GM21423 (cell line): ENCODE data around the gene GPR55.

Experiments
- ATAC-seq: cut with Tn5 transposase; IDR thresholded peaks from one replicate; pipeline ENCODE4 v1.9.1; 2021; ENCODE audit warnings: mild to moderate bottlenecking, moderate library complexity; ENCODE audit not compliant: unreplicated experiment

Gene GPR55

DNA sequence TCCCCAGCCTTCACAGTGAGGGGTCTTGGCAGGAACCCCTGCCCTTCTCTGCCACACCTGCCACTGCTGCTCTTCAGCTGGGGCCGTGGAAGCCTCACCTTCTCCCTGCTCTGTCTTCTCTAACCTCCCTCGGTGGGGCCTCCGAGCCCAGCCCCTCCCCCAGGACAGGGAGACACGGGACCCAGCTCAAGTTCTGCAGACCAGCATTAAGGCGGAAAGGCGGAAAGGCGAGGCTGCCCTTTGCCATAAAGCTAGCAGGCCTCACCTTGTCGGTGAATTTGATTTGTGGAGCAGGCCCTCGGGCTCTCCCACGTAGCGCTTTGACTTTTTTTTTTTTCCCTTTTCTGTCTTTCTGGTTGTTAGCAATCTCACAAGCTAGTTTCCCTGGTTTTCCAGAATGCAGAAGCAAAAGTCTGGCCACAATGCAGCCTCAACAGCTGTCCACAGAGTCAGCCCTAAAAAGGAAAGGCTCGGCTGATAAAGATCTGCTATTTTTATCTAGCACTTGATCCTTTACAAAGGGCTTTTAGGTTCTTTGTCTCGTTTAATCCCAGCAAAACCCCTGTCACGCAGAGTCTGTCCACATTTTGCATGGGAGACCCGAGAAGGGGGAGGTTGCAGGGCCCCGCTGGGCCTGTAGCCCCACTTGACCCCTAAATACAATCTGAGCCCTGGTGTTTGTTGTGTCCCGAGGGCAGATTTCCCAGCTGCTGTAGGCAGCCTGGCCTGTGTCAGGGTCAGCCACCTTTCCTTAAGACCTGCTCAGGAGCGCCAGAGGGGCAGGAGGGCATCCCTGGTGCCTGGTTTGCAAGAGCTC lies 54.3 kb downstream of the GPR55 start:
- ATAC-seq = no peak

DNA sequence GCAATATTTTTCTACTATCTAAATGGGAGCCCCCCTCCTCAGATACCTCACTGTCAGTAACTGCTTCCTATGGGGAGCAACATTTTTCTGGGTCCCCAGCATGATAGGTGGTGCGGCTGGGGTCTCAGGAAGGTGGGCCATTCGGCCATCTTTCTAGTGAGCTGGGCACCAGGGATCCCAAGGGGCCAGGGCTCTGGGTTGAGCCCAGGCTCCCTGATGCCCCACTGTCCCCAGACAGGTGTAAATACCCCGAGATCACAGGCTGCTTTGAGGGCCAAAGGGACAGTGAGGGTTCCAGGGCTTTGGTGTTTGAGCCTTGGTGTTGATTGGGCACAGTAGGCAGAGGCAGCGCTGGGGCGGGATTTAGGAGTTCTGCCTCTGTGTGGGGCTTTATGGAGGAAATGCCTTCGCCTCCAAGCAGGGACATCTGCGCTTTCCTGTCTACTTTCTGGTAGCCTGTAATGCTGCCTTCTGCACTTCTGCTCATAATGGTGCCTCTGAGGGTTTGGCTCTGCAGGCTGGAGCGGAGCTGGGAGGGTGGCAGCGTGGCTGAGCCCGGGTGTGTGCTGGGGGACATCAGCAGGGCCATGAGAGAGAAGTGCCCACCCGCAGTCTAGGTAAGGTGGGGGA lies 55.0 kb downstream of the GPR55 start:
- no peak for ATAC-seq

DNA sequence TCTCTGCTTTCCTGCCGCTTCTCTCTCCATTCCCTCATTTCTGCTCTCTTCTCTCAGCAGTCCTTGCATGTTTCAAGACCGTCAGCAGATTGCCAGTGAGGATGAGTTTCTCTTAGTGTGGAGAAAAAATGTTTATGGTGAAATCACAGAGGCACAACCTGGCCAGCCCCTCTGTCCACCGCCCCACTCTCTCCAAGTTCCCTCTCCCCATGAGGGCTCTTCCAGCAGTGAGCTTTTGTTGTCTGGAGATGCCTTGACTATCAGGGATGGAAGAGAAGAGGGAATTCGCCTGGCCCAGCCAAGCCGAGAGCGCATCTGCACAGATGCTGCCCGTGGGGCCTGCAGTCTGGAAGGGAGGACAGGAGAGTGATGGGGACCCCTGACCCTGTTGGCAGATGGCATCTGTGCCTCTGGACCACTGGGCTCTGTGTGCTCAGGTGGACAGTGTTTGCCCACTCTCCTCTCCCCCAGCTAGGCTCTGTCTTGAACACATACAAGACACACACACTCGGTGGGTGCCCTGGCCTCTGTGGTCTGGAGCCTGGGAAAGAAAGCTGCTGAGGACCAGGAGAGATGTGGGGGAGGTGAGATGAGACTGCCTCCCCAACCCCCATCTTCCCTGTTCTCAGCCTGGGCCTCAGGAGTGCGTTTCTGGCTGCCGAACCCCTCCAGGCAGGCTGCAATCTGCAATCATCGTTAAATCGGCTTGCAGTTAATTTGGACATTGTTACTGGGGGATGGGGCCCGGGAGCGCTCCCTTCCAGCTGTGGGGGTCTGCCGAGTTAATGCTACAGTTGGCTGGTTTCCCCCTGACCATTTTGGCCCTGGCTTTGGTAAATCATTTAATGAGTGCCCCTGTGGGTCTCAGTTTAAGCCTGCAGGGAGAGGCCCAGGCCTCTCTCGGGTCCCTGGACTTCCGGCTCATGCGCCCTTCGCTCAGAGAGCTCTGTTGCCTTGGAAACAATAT lies 55.8 kb downstream of the GPR55 start:
- ATAC-seq = no peak

DNA sequence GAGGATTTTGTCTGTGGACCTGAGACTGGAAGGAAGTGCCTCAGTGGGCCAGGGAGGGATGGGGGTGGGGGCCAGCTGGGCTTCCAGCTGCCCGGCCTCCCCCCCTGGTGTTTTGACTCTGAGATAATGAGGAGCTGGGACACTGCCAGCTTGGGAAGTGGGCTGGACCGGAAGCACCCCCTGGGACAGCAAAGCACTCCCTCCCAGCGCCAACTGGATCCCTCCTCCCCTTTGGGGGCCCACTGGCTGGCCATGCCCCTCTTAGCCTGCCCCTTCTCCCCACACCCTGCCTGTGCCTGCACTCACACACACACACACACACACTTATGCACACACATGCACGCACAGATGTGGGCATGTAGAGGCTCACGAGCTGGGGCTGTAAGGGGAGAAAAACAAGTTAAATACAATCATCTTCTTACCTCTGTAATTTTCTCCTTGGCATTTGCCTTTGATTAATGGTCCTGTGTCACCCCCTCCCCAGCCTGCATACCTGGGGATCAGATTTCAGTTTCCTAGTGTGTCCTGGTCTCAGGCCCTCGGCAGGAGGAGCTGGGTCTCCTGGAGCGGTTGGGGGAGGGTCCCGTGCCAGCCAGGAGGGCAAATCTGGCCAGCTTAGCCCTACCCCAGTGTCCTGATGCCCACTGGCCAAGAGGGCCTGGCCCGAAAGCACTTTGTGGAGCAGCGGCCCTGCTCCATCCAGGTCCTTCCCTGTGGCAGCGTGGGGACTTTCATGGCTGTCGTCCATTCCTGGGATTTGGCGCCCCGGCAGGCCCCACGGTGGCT lies 56.7 kb downstream of the GPR55 start:
- no peak for ATAC-seq

DNA sequence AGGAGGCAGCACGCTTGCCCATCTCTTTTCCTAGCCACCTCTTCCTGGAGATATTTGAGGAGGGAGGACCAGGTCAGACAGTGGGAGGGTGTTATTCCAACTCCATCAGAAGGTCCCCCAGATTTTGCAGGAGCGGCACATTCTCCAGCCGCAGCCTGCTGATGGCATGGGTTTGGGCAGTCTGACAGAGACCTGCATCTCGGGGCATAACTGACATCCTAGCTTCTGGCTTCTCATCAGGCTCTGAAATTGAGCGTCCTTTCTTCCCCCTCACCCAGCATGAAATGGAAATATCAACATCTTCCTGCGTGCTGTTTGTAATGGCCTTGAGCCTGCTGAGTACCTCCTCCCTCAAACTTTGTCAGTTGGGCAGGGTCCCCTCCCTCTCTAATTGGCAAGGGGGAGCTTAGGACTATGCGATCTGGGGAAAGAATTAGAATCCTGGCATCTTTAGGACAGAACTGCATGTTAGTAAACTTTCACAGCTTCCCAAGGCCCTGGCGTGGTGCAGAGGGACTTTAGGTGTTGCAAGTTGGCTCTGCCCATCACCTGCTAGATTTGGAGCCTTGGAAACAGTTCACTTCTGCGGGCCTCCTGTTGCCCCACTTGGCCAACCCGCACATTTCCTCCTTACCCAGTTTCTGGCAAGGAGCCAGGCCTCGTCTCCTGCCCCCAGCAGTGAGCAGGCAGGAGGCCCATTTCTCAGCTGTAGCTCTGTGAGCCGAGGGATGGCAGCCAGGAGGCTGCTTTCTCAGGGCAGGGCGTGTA lies 58.1 kb downstream of the GPR55 start:
- no peak for ATAC-seq

DNA sequence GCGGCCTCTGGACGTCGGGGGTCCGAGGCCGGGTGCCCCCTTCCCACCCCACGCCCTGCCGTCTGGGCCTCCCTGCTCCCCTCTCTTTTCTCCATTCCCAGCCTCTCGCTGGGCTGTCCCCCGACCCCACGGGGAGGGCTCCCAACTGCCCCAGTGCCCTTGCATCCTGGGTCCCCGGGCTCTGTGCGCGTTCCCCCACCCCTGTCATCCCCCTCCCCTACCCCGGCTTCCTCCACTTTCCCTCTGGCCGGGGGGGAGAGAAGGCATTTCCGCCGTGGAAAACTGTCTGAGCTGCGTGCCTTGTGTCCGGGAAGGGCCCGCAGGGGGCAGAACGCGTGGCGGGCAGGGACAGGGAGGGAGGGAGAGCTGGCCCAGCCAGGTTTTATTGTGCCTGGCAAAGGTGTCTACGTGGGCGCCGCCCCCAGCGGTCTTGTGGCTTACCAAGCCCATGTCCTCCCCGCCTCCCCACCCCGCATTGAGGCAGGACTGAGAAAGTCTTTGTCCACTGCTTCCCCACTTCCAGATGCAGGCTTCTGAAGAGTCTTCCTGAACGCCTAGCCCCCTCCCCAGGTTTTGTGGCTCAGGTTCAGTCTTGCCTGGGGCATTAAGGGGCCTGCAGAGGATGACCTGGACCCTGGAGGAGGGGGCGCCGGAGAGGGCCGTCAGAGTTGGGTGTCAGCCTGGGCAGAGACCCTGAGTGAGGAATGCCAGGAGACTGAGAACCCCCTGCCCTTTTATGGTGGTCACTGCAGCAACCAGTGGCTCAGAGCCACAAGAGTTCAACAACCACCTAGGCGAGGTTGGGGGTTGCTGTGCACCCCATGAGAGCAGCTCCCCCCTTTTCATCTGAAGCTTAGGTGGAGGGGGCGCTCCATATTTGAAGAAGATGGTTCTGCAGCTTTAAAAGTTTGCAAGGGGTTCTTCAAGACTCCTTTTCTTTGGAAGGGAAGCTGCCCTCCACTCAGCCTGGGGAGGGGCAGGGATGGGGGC lies 59.0 kb downstream of the GPR55 start:
- no peak for ATAC-seq

DNA sequence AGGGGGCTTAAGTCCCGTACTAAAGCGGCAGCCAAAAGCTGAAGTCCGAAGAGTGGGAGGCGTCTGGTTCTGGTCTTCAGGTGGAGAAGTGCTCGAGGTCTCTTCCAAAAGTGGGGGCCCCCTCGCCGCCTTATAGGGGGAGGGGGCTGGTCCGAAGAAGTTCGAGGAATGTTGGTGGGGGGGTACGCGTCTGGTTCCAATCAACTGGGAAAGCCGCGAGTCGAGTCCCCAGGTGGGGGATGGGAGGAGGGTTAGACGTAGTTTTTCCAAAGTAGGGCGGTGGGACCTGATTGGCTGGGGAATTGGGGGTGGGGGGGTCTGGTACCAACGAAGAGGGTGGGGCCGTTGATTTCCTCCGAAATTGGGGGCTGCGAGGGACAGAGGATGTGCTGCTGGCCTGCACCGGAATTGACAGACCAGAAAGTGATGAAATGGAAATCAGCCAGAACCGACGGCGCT lies 59.7 kb downstream of the GPR55 start:
- no peak for ATAC-seq

DNA sequence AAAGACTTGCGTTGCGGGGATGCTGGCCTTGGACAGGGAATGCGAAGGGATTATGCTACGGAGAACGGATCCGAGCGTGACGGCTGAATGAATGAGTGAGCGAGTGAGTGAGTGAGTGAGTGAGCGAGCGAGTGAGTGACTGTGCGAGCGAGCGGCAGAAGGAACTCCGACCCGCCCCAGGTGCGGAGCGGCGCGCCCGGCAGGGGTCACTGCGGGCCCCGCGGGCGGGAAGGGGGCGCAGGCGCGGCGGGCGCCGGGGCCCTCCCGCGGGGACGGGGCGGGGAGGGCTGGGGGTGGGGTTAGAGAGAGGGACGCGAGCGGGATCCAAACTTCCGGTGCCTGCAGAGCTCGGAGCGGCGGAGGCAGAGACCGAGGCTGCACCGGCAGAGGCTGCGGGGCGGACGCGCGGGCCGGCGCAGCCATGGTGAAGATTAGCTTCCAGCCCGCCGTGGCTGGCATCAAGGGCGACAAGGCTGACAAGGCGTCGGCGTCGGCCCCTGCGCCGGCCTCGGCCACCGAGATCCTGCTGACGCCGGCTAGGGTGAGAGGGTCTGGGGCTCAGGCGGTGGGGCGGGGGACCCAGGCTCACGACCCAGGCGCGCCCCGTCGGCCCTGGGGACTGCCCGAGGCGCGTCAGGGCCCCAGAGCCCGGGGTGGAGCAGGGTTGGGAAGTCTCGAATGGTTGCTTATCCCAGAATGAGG lies 60.3 kb downstream of the GPR55 start, which contains the start of gene ITM2C:
Gene ITM2C (plus strand): TSS at position 338 of the 702 bp plus-strand sequence. CDS start 84 bp downstream, at position 422.
- peak; percentile 73 for ATAC-seq

DNA sequence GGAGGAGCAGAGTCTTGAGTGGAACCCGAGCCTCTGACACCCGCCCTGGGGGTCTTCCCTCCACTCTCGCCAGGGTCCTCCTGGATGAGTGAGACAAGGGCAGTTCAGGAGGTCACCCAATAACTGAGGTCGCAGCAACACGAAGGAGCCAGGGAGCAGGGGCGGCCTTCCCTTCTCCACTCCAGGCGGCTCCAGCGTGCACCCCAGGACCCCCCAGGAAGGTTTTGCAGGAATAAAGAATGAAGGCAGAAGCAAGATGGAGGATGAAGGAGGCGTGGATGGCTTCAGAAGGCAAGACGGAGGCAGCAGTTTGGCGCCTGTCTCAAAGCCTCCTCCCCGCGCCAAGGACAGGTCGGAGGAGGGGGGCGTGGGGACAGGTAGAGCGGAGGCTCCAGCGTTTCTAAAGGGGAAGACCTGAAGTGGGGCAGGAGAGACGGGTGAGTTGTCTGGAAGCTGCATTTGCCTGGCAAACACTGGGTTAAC lies 60.9 kb downstream of the GPR55 start:
- ATAC-seq = no peak

DNA sequence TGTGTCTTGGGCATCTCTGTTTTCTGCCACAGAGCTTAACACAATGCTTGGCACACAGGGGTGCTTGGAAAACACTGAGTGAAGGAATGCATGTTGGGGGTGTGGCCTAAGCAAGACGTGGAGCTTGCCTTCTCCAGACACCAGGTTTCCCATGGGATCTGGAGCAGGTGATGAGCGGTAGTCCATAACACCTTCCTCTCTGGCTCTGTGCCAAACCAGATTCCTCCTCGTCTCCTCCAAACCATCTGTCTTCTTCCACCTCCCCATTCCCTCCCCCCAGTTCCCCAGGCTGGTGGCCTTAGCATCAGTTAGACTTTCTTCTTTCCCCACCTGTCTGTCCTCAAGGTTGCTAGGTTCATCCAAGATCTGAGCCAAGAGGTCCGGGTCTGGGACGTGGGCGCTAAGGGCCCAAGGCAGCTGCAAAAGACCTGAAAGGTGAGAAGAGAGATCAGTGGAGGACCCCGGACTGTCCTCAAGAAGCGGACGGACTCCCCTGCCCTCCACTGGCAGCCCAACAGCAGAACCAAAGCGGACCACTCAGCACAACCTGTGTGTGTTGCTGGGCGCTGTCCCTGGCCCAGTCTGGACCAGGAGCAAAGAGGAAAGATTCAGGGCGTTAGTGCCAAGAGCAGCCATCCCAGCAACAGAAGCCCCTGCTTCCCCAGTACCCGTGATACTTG lies 61.5 kb downstream of the GPR55 start:
- ATAC-seq = no peak

DNA sequence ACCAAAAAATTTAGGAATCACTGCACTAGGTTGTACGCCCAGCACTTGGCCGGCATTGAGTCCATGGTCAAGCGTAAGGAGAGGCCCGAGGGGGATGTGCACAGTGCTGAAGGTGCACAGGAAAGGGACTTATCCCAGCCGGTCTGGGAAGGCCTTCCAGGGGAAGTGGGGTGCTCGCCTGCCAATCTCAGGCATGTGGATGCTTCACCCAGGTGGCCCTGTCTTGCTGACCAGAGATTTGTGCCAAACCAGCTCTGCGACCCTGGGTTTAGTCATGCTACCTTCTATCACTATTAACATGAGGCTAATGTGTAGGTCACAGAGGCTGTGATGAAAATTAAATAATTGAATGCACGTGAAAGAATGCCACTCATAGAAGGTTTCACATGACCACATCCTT lies 62.0 kb downstream of the GPR55 start:
- no peak for ATAC-seq

DNA sequence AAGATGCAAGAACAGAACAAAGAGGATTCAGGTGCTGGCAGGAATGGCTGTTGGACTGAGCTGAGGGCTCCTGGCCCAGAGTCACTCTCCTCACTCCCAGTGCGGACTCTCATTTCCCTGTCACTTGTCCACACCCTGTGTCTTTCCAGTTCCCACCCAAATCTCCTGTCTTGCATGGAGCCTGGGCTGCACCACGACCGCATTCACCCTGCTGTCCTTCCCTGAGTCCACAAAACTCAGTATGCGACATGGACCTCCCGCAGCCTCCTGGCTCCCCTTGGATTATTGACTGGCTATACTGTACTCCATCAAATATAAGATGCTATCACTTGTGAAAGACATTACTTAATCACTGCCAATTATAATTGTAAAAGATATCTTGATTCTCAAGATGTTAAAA lies 62.8 kb downstream of the GPR55 start:
- no peak for ATAC-seq

DNA sequence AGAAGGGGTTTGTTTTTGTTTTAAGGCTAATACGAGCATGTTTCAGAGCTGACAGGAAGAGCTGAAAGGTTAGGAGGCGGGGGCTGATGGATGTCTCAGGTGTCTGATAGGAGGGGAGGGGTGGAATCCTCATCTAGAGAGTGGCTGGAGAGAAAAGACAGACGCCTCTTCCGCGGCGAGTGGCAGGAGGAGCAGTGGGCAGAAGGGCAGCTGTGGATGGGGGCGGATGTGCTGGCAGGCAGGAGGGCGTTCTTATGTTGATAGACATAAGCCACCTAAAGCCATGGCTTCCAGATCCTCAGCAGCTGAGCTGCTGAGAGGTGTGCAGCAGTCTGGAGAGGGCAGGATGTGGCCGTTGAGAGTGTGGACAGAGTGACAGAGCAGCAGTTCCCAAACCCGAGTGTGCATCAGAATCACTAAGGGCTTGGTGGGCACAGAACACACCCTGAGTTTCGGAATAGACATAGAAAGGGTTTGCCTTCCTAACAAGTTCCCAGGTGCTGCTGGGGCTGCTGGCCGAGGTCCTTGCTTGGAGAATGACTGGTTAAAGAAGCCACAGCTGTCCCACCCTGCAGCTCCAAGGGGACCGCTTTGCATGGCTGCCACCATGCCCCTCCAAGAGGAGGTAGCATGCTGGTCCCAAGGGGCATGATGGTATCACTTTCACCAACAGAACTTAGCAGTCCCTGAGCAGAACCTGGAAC lies 63.3 kb downstream of the GPR55 start:
- ATAC-seq = no peak
